AG04449 (cell line): ENCODE measurements around the gene PPP2R1B.

Experiments
- CTCF ChIA-PET: fragments of 350-600 bp; formaldehyde crosslinking; extraction: SDS; loops from one replicate; lab custom pipeline; 2021; ENCODE audit warnings: antibody characterized with exemption; lab: Yijun Ruan, JAX
- POLR2A ChIA-PET: fragments of 400-600, 350-600 bp; formaldehyde crosslinking; extraction: SDS; loops from one replicate; lab custom pipeline; 2020; ENCODE audit warnings: antibody characterized with exemption, inconsistent platforms; lab: Yijun Ruan, JAX
- DNase-seq: peaks from one replicate; pipeline ENCODE4 v3.0.0-alpha.2; 2010; ENCODE audit warnings: low read depth, low spot score
- H3K4me3 ChIP-seq: 2 replicates; pipeline ENCODE4 v1.5.1; 2011; ENCODE audit warnings: low read depth, mild to moderate bottlenecking, control low read depth, low read length
- TF ChIP-seq, protein P1 (sequence below): IDR thresholded peaks from one replicate; pipeline ENCODE4 v1.5.1; 2011; ENCODE audit warnings: mild to moderate bottlenecking, moderate library complexity, low read length, control low read depth, inconsistent platforms; ENCODE audit not compliant: insufficient read depth; ENCODE audit errors: missing control alignments

The PPP2R1B gene

DNA sequence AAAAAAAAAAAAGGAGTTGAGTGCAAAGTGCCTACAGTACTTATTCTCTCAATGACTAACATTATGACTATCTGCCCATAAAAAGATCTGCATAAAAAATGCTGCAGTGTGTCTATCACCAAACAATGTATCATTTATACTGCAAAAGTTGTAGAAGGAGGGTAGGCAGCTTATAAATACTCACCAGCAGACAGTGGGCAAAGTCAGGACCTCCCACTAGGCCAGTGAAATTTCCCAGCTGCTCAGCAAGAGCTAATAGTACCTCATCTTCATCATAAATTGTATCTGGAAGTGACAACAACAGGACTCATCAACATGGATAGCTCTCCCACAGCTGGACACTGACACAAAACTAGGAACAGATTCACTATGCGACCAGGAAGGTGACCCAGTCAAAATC, 1.6 kb downstream of the PPP2R1B start:
- H3K4me3 ChIP-seq = peak overlapping the region; percentile 95
- TF ChIP-seq, protein P1, sequence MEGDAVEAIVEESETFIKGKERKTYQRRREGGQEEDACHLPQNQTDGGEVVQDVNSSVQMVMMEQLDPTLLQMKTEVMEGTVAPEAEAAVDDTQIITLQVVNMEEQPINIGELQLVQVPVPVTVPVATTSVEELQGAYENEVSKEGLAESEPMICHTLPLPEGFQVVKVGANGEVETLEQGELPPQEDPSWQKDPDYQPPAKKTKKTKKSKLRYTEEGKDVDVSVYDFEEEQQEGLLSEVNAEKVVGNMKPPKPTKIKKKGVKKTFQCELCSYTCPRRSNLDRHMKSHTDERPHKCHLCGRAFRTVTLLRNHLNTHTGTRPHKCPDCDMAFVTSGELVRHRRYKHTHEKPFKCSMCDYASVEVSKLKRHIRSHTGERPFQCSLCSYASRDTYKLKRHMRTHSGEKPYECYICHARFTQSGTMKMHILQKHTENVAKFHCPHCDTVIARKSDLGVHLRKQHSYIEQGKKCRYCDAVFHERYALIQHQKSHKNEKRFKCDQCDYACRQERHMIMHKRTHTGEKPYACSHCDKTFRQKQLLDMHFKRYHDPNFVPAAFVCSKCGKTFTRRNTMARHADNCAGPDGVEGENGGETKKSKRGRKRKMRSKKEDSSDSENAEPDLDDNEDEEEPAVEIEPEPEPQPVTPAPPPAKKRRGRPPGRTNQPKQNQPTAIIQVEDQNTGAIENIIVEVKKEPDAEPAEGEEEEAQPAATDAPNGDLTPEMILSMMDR = no peak
- CTCF ChIA-PET = interaction anchor here (0.8 to 13.3 kb wide), 8 partner anchors 8 to 318 kb away, joined by 3 to 137 read pairs (median 4); partner anchors contain the start of gene SIK2
- POLR2A ChIA-PET = interaction anchor here (0.7 to 1.7 kb wide), 2 partner anchors 109 to 162 kb away, joined by 3 to 4 read pairs; no protein-coding TSS in a partner anchor
- DNase-seq = no peak

DNA sequence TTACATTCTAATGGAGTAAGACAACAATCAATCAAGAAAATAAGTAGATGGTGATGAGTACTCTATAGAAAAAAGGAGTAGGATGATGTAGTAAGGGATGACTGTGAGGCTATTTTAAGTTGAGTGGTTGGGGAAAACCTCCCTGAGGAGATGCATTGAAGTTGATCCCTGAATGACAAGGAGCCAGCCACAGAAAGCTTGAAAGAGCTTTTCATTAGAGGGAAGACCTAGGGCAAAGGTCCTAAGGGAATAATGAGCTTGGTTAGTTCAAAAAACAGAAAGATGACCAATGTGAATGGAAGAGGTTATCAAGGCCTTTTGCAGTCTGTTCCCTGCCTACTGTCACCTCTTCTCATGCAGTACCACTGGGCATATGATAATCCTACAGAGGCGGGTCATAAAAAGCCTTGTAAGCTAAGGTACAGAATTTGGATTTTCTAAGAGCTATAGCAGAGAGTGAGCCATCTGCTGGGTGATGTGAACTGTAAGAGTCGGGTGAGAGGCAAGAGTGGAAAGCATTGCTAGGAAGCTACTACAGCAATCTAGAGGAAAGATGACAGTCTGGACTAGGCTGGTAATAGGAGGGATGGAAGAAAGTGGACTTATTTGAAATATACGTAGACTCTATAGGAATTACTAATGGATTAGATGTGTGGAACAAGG, 3.1 kb downstream of the PPP2R1B start:
- no peak overlapping the region for H3K4me3 ChIP-seq
- DNase-seq = no peak
- ChIA-PET CTCF (interaction anchor here (0.7 to 13.3 kb wide), 19 partner anchors 10 to 307 kb away, joined by 3 to 137 read pairs (median 4); partner anchors contain the start of gene SIK2), POLR2A (interaction anchor here (0.7 to 1.0 kb wide), 3 partner anchors 9 to 66 kb away, joined by 3 read pairs; no protein-coding TSS in a partner anchor)
- TF ChIP-seq, protein P1 = no peak

DNA sequence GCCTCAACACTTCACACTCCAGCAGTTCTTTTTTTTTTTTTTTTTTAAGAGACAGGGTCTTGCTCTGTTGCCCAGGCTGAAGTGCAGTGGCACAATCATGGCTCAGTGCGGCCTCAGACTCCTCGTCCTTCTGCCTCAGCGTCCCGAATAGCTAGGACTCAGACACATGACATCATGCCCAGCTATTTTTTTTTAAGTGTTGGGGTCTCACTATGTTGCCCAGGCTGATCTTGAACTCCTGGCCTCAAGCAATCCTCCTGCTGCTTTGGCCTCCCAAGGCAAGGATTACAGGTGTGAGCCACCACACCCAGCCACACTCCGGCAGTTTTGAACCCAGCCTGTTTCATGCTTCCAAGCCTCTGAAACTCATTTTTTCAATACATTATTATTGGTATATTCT, 3.7 kb downstream of the PPP2R1B start:
- POLR2A ChIA-PET = interaction anchor here (1.0 kb wide), 1 partner anchor 66 kb away, joined by 3 read pairs; no protein-coding TSS in a partner anchor
- CTCF ChIA-PET = interaction anchor here (0.7 to 13.3 kb wide), 13 partner anchors 9 to 307 kb away, joined by 3 to 137 read pairs (median 4); partner anchors contain the start of gene SIK2
- H3K4me3 ChIP-seq = no peak overlapping the region
- TF ChIP-seq, protein P1 = no peak
- DNase-seq = no peak

DNA sequence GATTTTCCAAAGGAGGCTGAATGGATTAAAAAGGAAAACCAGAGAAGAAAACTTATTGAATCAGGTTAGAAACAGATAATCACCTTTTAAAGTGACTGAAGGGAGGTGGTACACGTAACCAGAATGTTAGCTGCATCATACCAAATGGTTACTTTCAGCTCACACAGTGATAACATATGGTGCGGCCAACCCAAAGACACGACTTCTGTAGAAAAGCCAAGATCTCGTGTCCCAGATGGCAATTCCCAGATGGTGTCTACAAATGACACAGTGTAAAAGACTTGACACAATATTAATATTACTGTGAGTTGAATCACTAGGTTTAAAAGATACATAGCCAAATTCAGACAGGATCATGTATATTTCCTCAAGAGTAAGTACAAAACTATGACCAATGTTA, 5.2 kb downstream of the PPP2R1B start:
- ChIA-PET CTCF (interaction anchor here (0.9 to 13.3 kb wide), 5 partner anchors 11 to 194 kb away, joined by 4 to 137 read pairs (median 10); partner anchors contain the start of gene SIK2), POLR2A (no interaction called here)
- TF ChIP-seq, protein P1 = no peak
- no peak for DNase-seq
- H3K4me3 ChIP-seq = no peak overlapping the region

DNA sequence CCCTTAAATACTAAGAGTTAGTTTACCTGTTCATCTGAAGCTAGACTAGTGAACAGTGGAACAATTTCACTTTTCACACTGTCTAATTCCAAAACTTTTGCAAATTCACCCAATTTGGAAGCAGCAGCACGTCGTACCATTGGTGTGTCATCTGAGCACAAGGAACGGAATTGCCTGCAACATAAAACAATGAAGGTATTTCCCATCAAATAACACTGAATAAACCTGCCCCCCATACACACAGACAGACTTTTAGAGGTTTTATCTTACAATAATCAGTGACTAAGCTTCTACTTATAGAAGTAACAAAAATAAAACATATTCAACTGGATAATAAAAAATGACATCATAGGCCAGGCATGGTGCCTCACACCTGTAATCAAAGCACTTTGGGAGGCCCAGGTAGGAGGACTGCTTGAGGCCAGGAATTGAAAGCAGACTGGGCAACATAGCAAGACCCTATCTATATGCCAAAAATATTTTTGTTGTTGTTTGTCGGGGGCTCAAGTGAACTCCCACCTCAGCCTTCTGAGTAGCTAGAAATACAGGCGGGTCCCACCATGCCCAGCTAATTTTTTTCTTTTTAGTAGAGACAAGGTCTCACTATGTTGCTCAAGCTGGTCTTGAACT, 6.3 kb downstream of the PPP2R1B start:
- TF ChIP-seq, protein P1 = no peak
- DNase-seq = no peak

DNA sequence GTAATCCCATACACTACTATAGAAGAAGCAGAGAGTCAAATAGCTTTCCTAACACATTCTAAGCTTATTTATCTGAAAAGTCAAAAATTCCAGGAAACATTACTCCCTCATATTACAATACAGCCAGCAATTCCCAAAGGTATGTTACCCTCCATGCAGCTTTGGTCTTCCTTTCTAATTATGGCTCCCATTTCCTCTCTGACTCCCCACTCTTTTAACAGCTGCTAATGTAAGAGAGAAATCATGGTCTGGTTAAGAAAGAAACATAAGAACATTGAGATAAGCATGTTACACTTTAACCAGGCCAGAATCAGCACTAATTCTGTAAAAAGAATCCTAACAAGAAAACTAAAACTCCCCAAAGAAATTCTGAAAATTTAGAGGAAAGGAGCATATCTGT, 6.8 kb downstream of the PPP2R1B start:
- TF ChIP-seq, protein P1 = no peak
- ChIA-PET POLR2A (no interaction called here), CTCF (interaction anchor here (1.1 to 13.3 kb wide), 4 partner anchors 9 to 155 kb away, joined by 3 to 137 read pairs (median 6); partner anchors contain the start of gene SIK2)
- H3K4me3 ChIP-seq = no peak overlapping the region
- DNase-seq = no peak

More for the DNA sequence above, 6.3 kb downstream of the PPP2R1B start:
- ChIA-PET CTCF (interaction anchor here (1.1 to 13.3 kb wide), 6 partner anchors 8 to 193 kb away, joined by 3 to 137 read pairs (median 7); partner anchors contain the start of gene SIK2), POLR2A (no interaction called here)
- no peak overlapping the region for H3K4me3 ChIP-seq
